Tibial nerve (tissue), 3 donors: ENCODE results near the gene DRP2.

Experiments
- POLR2A ChIP-seq, 2 donors: fragments of 450-650 bp; IDR thresholded peaks; one replicate each; pipeline ENCODE4 v1.6.1; 2017; ENCODE audit warnings: antibody characterized with exemption in 2 of 2, mild to moderate bottlenecking in 2 of 2, moderate library complexity in 2 of 2
- TF ChIP-seq, protein P1 (sequence below), 5 experiments: fragments of 200-600 bp in 3 of 5; fragments of 450-650 bp in 2 of 5; sonication (generic) in 3 of 5; IDR thresholded peaks; one replicate each; pipeline ENCODE4 v1.5.1; 2016 to 2019; ENCODE audit warnings: antibody characterized with exemption in 5 of 5, mild to moderate bottlenecking in 3 of 5, moderate library complexity in 2 of 5

DNA sequence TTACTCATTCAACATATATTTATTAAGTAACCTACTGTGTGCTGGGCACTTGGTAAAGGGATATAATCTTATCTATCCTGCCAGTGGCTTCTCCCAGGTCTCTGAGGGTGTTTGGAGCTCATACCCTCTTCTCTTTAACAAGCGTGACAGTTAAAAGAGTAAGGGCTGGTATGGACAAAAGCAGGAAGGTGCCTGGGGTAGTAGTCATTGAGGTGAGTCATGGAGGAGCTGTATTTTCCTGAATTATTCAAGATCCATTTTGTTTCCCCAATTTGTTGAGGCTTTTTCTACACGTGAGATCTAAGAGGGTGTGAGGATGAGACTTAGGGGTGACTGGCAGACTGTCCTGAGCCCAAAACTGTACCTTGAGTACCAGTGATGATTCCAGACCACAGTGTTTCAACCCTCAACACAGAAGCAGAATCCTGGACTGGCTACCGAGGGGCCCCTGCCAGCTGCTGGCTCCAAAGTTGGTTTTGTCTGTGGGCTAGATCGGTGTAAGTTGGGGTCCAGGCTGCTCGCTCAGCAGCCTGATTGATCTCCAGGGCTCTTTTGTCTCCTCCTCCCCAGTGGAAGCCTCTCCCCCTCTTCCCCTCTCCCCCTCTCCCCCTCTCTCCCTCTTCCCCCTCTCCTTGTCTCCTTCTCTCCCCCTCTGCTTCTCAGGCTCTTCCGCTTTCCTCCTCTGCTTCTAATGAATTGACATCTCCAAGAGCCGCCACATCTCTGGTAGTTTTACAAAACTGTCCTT lies at the start of gene DRP2:
- TF ChIP-seq, protein P1, sequence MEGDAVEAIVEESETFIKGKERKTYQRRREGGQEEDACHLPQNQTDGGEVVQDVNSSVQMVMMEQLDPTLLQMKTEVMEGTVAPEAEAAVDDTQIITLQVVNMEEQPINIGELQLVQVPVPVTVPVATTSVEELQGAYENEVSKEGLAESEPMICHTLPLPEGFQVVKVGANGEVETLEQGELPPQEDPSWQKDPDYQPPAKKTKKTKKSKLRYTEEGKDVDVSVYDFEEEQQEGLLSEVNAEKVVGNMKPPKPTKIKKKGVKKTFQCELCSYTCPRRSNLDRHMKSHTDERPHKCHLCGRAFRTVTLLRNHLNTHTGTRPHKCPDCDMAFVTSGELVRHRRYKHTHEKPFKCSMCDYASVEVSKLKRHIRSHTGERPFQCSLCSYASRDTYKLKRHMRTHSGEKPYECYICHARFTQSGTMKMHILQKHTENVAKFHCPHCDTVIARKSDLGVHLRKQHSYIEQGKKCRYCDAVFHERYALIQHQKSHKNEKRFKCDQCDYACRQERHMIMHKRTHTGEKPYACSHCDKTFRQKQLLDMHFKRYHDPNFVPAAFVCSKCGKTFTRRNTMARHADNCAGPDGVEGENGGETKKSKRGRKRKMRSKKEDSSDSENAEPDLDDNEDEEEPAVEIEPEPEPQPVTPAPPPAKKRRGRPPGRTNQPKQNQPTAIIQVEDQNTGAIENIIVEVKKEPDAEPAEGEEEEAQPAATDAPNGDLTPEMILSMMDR (IDR thresholded peaks at IDR 0.05): no peak
- TF ChIP-seq POLR2A (IDR thresholded peaks at IDR 0.05): no peak
